K562 (cell line): ENCODE measurements around the gene TMEM218. TPM values are rescaled to one million over a fixed set of nuclear protein-coding genes. Genes with fewer than 3 reads are reported as not detected.

Experiments
- ATAC-seq: fragments of 200-7000 bp; cut with Tn5 transposase; 3 replicates; pipeline ENCODE4 v1.9.1; 2020; ENCODE audit warnings: moderate library complexity
- BruUV-seq: library from RNA; stranded (reverse); fragments of 400-500 nt; replicated peaks from 2 replicates; lab custom pipeline; 2021; lab: Mats Ljungman, UMichigan
- CTCF ChIA-PET: fragments of 300-600 bp; formaldehyde crosslinking; extraction: SDS; loops from one replicate; lab custom pipeline; 2021; ENCODE audit warnings: low intra/inter-chr PET ratio; lab: Yijun Ruan, JAX
- POLR2A ChIA-PET: fragments of 300-600, 350-650 bp; sonication (Branson Sonifier 250); formaldehyde crosslinking; extraction: SDS; loops from one replicate; lab custom pipeline; 2021; ENCODE audit warnings: antibody characterized with exemption, inconsistent platforms; lab: Yijun Ruan, JAX
- DNase-seq, 4 experiments: peaks; one replicate each; pipeline versions ENCODE4 v3.0.0 to v3.0.0-alpha.2; 2011 to 2018; ENCODE audit warnings: low spot score in 3 of 4, mixed read lengths in 3 of 4; ENCODE audit errors: extremely low read depth in 1 of 4
- FAIRE-seq: peaks from 2 replicates; lab custom pipeline; 2011; peaks lifted over from hg19 to GRCh38; lab: Jason Lieb, UNC
- H2AFZ ChIP-seq: 2 replicates; pipeline ENCODE4 v1.6.0; 2011; ENCODE audit warnings: low read depth, low read length, control low read depth, inconsistent platforms
- H3K27ac ChIP-seq: fragments of 200-600 bp; 3 replicates; pipeline ENCODE4 v1.8.0; 2011; ENCODE audit warnings: low read depth, mild to moderate bottlenecking, control low read depth, inconsistent platforms, low read length, moderate library complexity, mixed read lengths; ENCODE audit errors: extremely low read depth
- H3K27me3 ChIP-seq, 2 experiments: fragments of 300-600 bp in 1 of 2; 2 replicates in 1 of 2; 3 replicates in 1 of 2; pipeline versions ENCODE4 v1.6.0 to v1.8.0; 2011; ENCODE audit warnings: inconsistent platforms in 2 of 2, low read length in 2 of 2, mild to moderate bottlenecking in 1 of 2, mixed read lengths in 1 of 2, moderate library complexity in 1 of 2; ENCODE audit not compliant: control insufficient read depth in 2 of 2, insufficient read depth in 2 of 2
- H3K36me3 ChIP-seq: fragments of 300-600 bp; 3 replicates; pipeline ENCODE4 v1.8.0; 2011; ENCODE audit warnings: mild to moderate bottlenecking, low read length, inconsistent platforms; ENCODE audit not compliant: control insufficient read depth, insufficient read depth
- H3K4me1 ChIP-seq, 2 experiments: fragments of 200-600 bp in 1 of 2; replicated peaks in 1 of 2; 2 replicates in 1 of 2; 3 replicates in 1 of 2; pipeline versions ENCODE4 v1.5.1 to v1.8.0; 2011; ENCODE audit warnings: inconsistent platforms in 2 of 2, low read length in 2 of 2, mild to moderate bottlenecking in 1 of 2, mixed read lengths in 1 of 2, moderate library complexity in 1 of 2; ENCODE audit not compliant: control insufficient read depth in 2 of 2, insufficient read depth in 2 of 2
- H3K4me2 ChIP-seq: 2 replicates; pipeline ENCODE4 v1.6.1; 2011; ENCODE audit warnings: low read length, control low read depth, inconsistent platforms, mixed read lengths; ENCODE audit not compliant: insufficient read depth
- H3K4me3 ChIP-seq: fragments of 200-600 bp; sonication (generic), shearing (Covaris generic); 2 replicates; pipeline ENCODE4 v1.5.1; 2016; ENCODE audit warnings: control low read depth, inconsistent platforms
- H3K79me2 ChIP-seq: fragments of 200-600 bp; 3 replicates; pipeline ENCODE4 v1.8.0; 2011; ENCODE audit warnings: low read length, inconsistent platforms; ENCODE audit not compliant: control insufficient read depth, insufficient read depth
- H3K9ac ChIP-seq, 2 experiments: 2 replicates each; pipeline versions ENCODE4 v1.6.0 to v1.6.1; 2011; ENCODE audit warnings: low read depth in 2 of 2, low read length in 2 of 2, control low read depth in 1 of 2, inconsistent platforms in 1 of 2, mild to moderate bottlenecking in 1 of 2, mixed read lengths in 1 of 2; ENCODE audit not compliant: insufficient read depth in 1 of 2
- H3K9me1 ChIP-seq: one replicate; pipeline ENCODE4 v1.6.0; 2011; ENCODE audit warnings: inconsistent platforms, mild to moderate bottlenecking, low read length, moderate library complexity; ENCODE audit not compliant: control insufficient read depth, insufficient read depth
- H3K9me3 ChIP-seq: replicated peaks from 2 replicates; pipeline ENCODE4 v1.5.1; 2011; ENCODE audit warnings: low read depth, low read length, inconsistent platforms; ENCODE audit not compliant: control insufficient read depth, insufficient read depth
- H4K20me1 ChIP-seq: replicated peaks from 2 replicates; pipeline ENCODE4 v1.6.1; 2011; ENCODE audit warnings: low read length, inconsistent platforms, mixed read lengths; ENCODE audit not compliant: control insufficient read depth, insufficient read depth
- CREM ChIP-seq: IDR thresholded peaks from 2 replicates; pipeline ENCODE4 v1.6.1; 2014; ENCODE audit warnings: antibody characterized with exemption, low read depth
- GATA2 ChIP-seq: sonication (generic); formaldehyde crosslinking; IDR thresholded peaks from 2 replicates; pipeline ENCODE4 v1.4.0; 2020; ENCODE audit warnings: mild to moderate bottlenecking, missing genetic modification reagents
- JUND ChIP-seq, 2 experiments: IDR thresholded peaks; 2 replicates in 1 of 2; 3 replicates in 1 of 2; pipeline ENCODE4 v1.6.1; 2011; ENCODE audit warnings: borderline replicate concordance in 2 of 2, low read depth in 2 of 2, low read length in 2 of 2, improper control_type of control experiment in 1 of 2, missing biosample characterization in 1 of 2, missing genetic modification characterization in 1 of 2, missing genetic modification reagents in 1 of 2
- NR2C1 ChIP-seq, 2 experiments: fragments of 450-650 bp; IDR thresholded peaks; 2 replicates each; pipeline ENCODE4 v1.6.1; 2017; ENCODE audit warnings: mild to moderate bottlenecking in 2 of 2, antibody characterized with exemption in 1 of 2, inconsistent platforms in 1 of 2, missing compliant biosample characterization in 1 of 2, missing genetic modification characterization in 1 of 2
- PCBP1 ChIP-seq: fragments of 200-400 bp; formaldehyde crosslinking; IDR thresholded peaks from 2 replicates; pipeline ENCODE4 v1.6.1; 2018; ENCODE audit warnings: mild to moderate bottlenecking, low read depth, low read length; ENCODE audit not compliant: poor library complexity, severe bottlenecking
- PHF8 ChIP-seq: fragments of 200-600 bp; sonication (generic); IDR thresholded peaks from 2 replicates; pipeline ENCODE4 v1.6.1; 2012; ENCODE audit warnings: mixed run types, mild to moderate bottlenecking, inconsistent platforms, low read length, moderate library complexity, borderline replicate concordance
- SNIP1 ChIP-seq: fragments of 450-650 bp; IDR thresholded peaks from 2 replicates; pipeline ENCODE4 v1.7.1; 2017; ENCODE audit warnings: low read depth, mild to moderate bottlenecking
- ZHX1 ChIP-seq: fragments of 150-350 bp; conservative IDR thresholded peaks from 2 replicates; pipeline ENCODE4 v1.6.1; 2014; ENCODE audit warnings: low read length
- ZNF217 ChIP-seq: sonication (generic); formaldehyde crosslinking; IDR thresholded peaks from 2 replicates; pipeline ENCODE4 v1.8.0; 2022; ENCODE audit warnings: mild to moderate bottlenecking, missing genetic modification reagents
- ZNF507 ChIP-seq: conservative IDR thresholded peaks from 2 replicates; pipeline ENCODE4 v1.6.1; 2017; ENCODE audit warnings: missing genetic modification characterization, missing compliant biosample characterization
- ZNF644 ChIP-seq: fragments of 200-800 bp; sonication (Bioruptor generic); IDR thresholded peaks from 2 replicates; pipeline ENCODE4 v1.6.1; 2016; ENCODE audit warnings: low read depth, missing genetic modification characterization, missing compliant biosample characterization
- WGBS: fragments of 100-300 bp; shearing (Covaris generic); methylation state at CpG from one replicate; pipeline ENCODE4 v1.1.6; 2016; ENCODE audit warnings: low coverage, mixed read lengths; ENCODE audit not compliant: insufficient coverage; ENCODE audit errors: missing lambda C conversion rate; 5-methylcytosine and 5-hydroxymethylcytosine counted together
- in situ Hi-C: fragments of 300-500 bp; cut with MboI; formaldehyde crosslinking; loops from 4 replicates; pipeline ENCODE4 v1.15.0; 2018; ENCODE audit warnings: inconsistent platforms, mixed read lengths
- intact Hi-C: fragments of 100-400 bp; cut with micrococcal nuclease; formaldehyde crosslinking; loops from 2 replicates; pipeline ENCODE4 v1.14.2; 2022
- polyA plus RNA-seq, 8 experiments: library from polyadenylated mRNA; depleted of rRNA in 4 of 8; stranded (reverse) in 5 of 8; unstranded in 3 of 8; fragments of >200 nt; fragmentation: Nextera tagmentation in 2 of 8; fragmentation: Illumina TruSeq in 1 of 8; extraction: Ambion mirVana in 2 of 8; extraction: Trizol in 1 of 8; gene quantifications; 2 replicates each; pipeline versions ENCODE4 v1.2.1 to v1.2.3, GENCODE V29; 2011 to 2014; ENCODE audit warnings: inconsistent platforms in 1 of 8, missing spikeins in 1 of 8
- total RNA-seq, 7 experiments: library from RNA; depleted of rRNA in 6 of 7; stranded (reverse); fragments of >200 nt in 6 of 7; fragmentation: Illumina TruSeq in 2 of 7; extraction: Trizol in 2 of 7; gene quantifications; 2 replicates each; pipeline versions ENCODE4 v1.2.1 to v1.2.3, GENCODE V29; 2011 to 2021; ENCODE audit warnings: low replicate concordance in 1 of 7

Gene TMEM218
- total and polyA plus RNA-seq, 9 of the 15 experiments (the other 6 are each of a cell fraction or from before 2014, with no cell fraction given) = 13.4 to 32.2 (median 25.4) TPM

- WGBS = 2% methylated on average over 9 of the region's 11 CpGs
- Histone ChIP-seq H4K20me1 (no peaks in the 10 kb centered on the region), H3K4me1 (peaks cover 56 to 63% of the 10 kb centered on the region in 2 experiments), H3K27ac (peak overlapping the region; percentile 62), H3K4me2 (peak overlapping the region; percentile 64), H3K79me2 (no peaks in the 10 kb centered on the region), H3K9me1 (peaks cover 5% of the 10 kb centered on the region), H2AFZ (peak overlapping the region; percentile 88), H3K9me3 (no peaks in the 10 kb centered on the region), H3K27me3 (no peaks in the 10 kb centered on the region), H3K36me3 (no peaks in the 10 kb centered on the region), H3K4me3 (no peak overlapping the region), H3K9ac (peak overlapping the region; percentile 39 to 64; a peak in 2 of 4 replicates)
- ATAC-seq = peak; percentile 70
- peak; percentile 79 to 83 (median 82) for DNase-seq
- BruUV-seq = no TSS peak
- peak; percentile 92 for FAIRE-seq
- CTCF ChIA-PET = interaction anchor here (0.7 to 0.8 kb wide), 2 partner anchors 113 to 279 kb away, joined by 3 read pairs; no protein-coding TSS in a partner anchor
- in situ Hi-C loops = no loop called here
- POLR2A ChIA-PET = interaction anchor here (0.8 to 1.0 kb wide), 2 partner anchors 8 to 9 kb away, joined by 4 to 5 read pairs; no protein-coding TSS in a partner anchor
- intact Hi-C loops = loop anchor here (1.0 kb wide), 1 partner anchor 112 kb away; no protein-coding TSS in a partner anchor
- TF ChIP-seq ZHX1 (no peak), JUND (IDR thresholded peaks at IDR 0.05; ENCODE audit: borderline replicate concordance, low read depth, low read length) (peak; percentile 61), JUND (tag; IDR thresholded peaks at IDR 0.05; ENCODE audit: borderline replicate concordance, low read depth, low read length) (peak; percentile 62; the same call in 2 of the 3 replicates), ZNF507 (tag) (no peak), CREM (peak; percentile 35; the same call in 1 of the 2 replicates), GATA2 (peak; percentile 77), NR2C1 (IDR thresholded peaks at IDR 0.05) (no peak), NR2C1 (tag; IDR thresholded peaks at IDR 0.05) (peak; percentile 19; the same call in 1 of the 2 replicates), PCBP1 (no peak), ZNF644 (no peak), ZNF217 (CRISPR knock-in tag) (no peak), SNIP1 (no peak), PHF8 (no peak; the same call in 1 of the 2 replicates)
These were observed 36.8 kb downstream of the TMEM218 start for GRCh38 chr11:125074511-125075241.
